H9 (cell line): Measurements from ENCODE around the gene THTPA. TPM values are rescaled to one million over a fixed set of nuclear protein-coding genes. Genes with fewer than 3 reads are reported as not detected.
A peak's percentile ranks its signal among the peaks of the same experiment; 100 is the strongest.

Experiments used
- DNase-seq: peaks from one replicate; pipeline ENCODE4 v3.0.0-alpha.2; 2017
- H2AFZ ChIP-seq: one replicate; pipeline ENCODE4 v1.6.1; 2013; ENCODE audit warnings: mild to moderate bottlenecking, low read length, control low read depth, moderate library complexity
- H2AK5ac ChIP-seq: 2 replicates; pipeline ENCODE4 v1.6.1; 2013; ENCODE audit warnings: low read length, control low read depth, mixed read lengths; ENCODE audit not compliant: insufficient read length
- H2BK120ac ChIP-seq: one replicate; pipeline ENCODE4 v1.6.1; 2013; ENCODE audit warnings: low read depth, mild to moderate bottlenecking, low read length, control low read depth, inconsistent platforms; ENCODE audit not compliant: poor library complexity, severe bottlenecking
- H2BK12ac ChIP-seq: 2 replicates; pipeline ENCODE4 v1.6.1; 2013; ENCODE audit warnings: low read length, control low read depth, mixed read lengths, low read depth; ENCODE audit not compliant: insufficient read length
- H2BK15ac ChIP-seq: 2 replicates; pipeline ENCODE4 v1.6.1; 2013; ENCODE audit warnings: low read depth, low read length, control low read depth
- H2BK20ac ChIP-seq: one replicate; pipeline ENCODE4 v1.6.1; 2013; ENCODE audit warnings: low read depth, mild to moderate bottlenecking, low read length, control low read depth, inconsistent platforms; ENCODE audit not compliant: poor library complexity, severe bottlenecking
- H2BK5ac ChIP-seq: 2 replicates; pipeline ENCODE4 v1.6.1; 2013; ENCODE audit warnings: low read length, control low read depth, mixed read lengths; ENCODE audit not compliant: insufficient read length
- H3K14ac ChIP-seq: 2 replicates; pipeline ENCODE4 v1.6.1; 2013; ENCODE audit warnings: low read length, control low read depth; ENCODE audit not compliant: insufficient read depth
- H3K18ac ChIP-seq: 2 replicates; pipeline ENCODE4 v1.6.1; 2013; ENCODE audit warnings: low read depth, mild to moderate bottlenecking, mixed read lengths, low read length, control low read depth; ENCODE audit not compliant: insufficient read length
- H3K23ac ChIP-seq: 2 replicates; pipeline ENCODE4 v1.6.1; 2013; ENCODE audit warnings: low read length, control low read depth, mixed read lengths, low read depth; ENCODE audit not compliant: insufficient read length
- H3K23me2 ChIP-seq: 2 replicates; pipeline ENCODE4 v1.6.1; 2013; ENCODE audit warnings: low read depth, mild to moderate bottlenecking, mixed read lengths, low read length, control low read depth; ENCODE audit not compliant: insufficient read length, poor library complexity, severe bottlenecking
- H3K27ac ChIP-seq: 2 replicates; pipeline ENCODE4 v1.5.1; 2013; ENCODE audit warnings: low read length, control low read depth, mixed read lengths, low read depth; ENCODE audit not compliant: insufficient read length
- H3K27me3 ChIP-seq: 2 replicates; pipeline ENCODE4 v1.6.1; 2013; ENCODE audit warnings: low read length, control low read depth, inconsistent platforms; ENCODE audit not compliant: insufficient read depth
- H3K4ac ChIP-seq: 2 replicates; pipeline ENCODE4 v1.6.1; 2013; ENCODE audit warnings: low read depth, mild to moderate bottlenecking, control low read depth, inconsistent platforms, low read length, moderate library complexity
- H3K4me1 ChIP-seq: 2 replicates; pipeline ENCODE4 v1.6.1; 2013; ENCODE audit warnings: low read length, control low read depth, inconsistent platforms; ENCODE audit not compliant: insufficient read depth
- H3K4me2 ChIP-seq: 2 replicates; pipeline ENCODE4 v1.6.1; 2013; ENCODE audit warnings: low read length, control low read depth, mixed read lengths; ENCODE audit not compliant: insufficient read length, insufficient read depth
- H3K56ac ChIP-seq: 2 replicates; pipeline ENCODE4 v1.6.1; 2013; ENCODE audit warnings: low read depth, mild to moderate bottlenecking, mixed read lengths, low read length, control low read depth; ENCODE audit not compliant: insufficient read length
- H3K79me1 ChIP-seq: 2 replicates; pipeline ENCODE4 v1.6.1; 2013; ENCODE audit warnings: low read depth, mild to moderate bottlenecking, moderate library complexity, low read length, control low read depth, inconsistent platforms; ENCODE audit not compliant: insufficient read depth, poor library complexity, severe bottlenecking
- H3K79me2 ChIP-seq: 2 replicates; pipeline ENCODE4 v1.6.1; 2013; ENCODE audit warnings: low read length, control low read depth, inconsistent platforms; ENCODE audit not compliant: insufficient read depth
- H3K9ac ChIP-seq: 2 replicates; pipeline ENCODE4 v1.6.1; 2013; ENCODE audit warnings: low read length, control low read depth, mixed read lengths; ENCODE audit not compliant: insufficient read length; ENCODE audit errors: extremely low read depth
- H3K9me3 ChIP-seq: one replicate; pipeline ENCODE4 v1.6.1; 2013; ENCODE audit warnings: low read depth, low read length, inconsistent platforms; ENCODE audit not compliant: control insufficient read depth
- H3T11ph ChIP-seq: one replicate; pipeline ENCODE4 v1.6.1; 2013; ENCODE audit warnings: mild to moderate bottlenecking, low read length, control low read depth, inconsistent platforms
- H4K20me1 ChIP-seq: one replicate; pipeline ENCODE4 v1.6.1; 2013; ENCODE audit not compliant: control insufficient read depth, insufficient read length, insufficient read depth
- H4K5ac ChIP-seq: 2 replicates; pipeline ENCODE4 v1.6.1; 2013; ENCODE audit warnings: low read depth, mild to moderate bottlenecking, mixed read lengths, low read length, control low read depth; ENCODE audit not compliant: insufficient read length
- H4K8ac ChIP-seq: replicated peaks from 2 replicates; pipeline ENCODE4 v1.6.1; 2013; ENCODE audit warnings: low read length, control low read depth, mixed read lengths, low read depth; ENCODE audit not compliant: insufficient read length
- H4K91ac ChIP-seq: 2 replicates; pipeline ENCODE4 v1.6.1; 2013; ENCODE audit warnings: low read depth, mild to moderate bottlenecking, moderate library complexity, mixed read lengths, low read length, control low read depth; ENCODE audit not compliant: insufficient read length
- H3K27ac Mint-ChIP-seq, 3 experiments: 2 replicates in 2 of 3; 3 replicates in 1 of 3; pipeline ENCODE4 v1.8.0; 2020 to 2021; ENCODE audit warnings: mixed read lengths in 3 of 3, mild to moderate bottlenecking in 1 of 3, moderate library complexity in 1 of 3
- H3K27me3 Mint-ChIP-seq: 2 replicates; pipeline ENCODE4 v1.8.0; 2021; ENCODE audit warnings: low read depth, mild to moderate bottlenecking, moderate library complexity, mixed read lengths
- H3K36me3 Mint-ChIP-seq, 3 experiments: 2 replicates in 2 of 3; 3 replicates in 1 of 3; pipeline ENCODE4 v1.8.0; 2020 to 2021; ENCODE audit warnings: low read depth in 3 of 3, mixed read lengths in 3 of 3; ENCODE audit not compliant: insufficient read depth in 1 of 3
- H3K4me1 Mint-ChIP-seq, 2 experiments: 2 replicates each; pipeline ENCODE4 v1.8.0; 2020; ENCODE audit warnings: mixed read lengths in 2 of 2
- H3K4me3 Mint-ChIP-seq, 2 experiments: 2 replicates in 1 of 2; 3 replicates in 1 of 2; pipeline ENCODE4 v1.8.0; 2020 to 2021; ENCODE audit warnings: mild to moderate bottlenecking in 2 of 2, mixed read lengths in 2 of 2, moderate library complexity in 1 of 2
- H3K9me3 Mint-ChIP-seq, 2 experiments: 2 replicates in 1 of 2; 3 replicates in 1 of 2; pipeline ENCODE4 v1.8.0; 2020; ENCODE audit warnings: mild to moderate bottlenecking in 2 of 2, mixed read lengths in 2 of 2, moderate library complexity in 1 of 2
- CTCF ChIP-seq: fragments of 200-600 bp; sonication (generic); conservative IDR thresholded peaks from 3 replicates; pipeline ENCODE4 v1.8.0; 2021; ENCODE audit warnings: antibody characterized with exemption, mild to moderate bottlenecking
- WGBS: extraction: QIAGEN DNeasy Blood & Tissue Kit; methylation state at CpG from one replicate; pipeline ENCODE4 v1.1.7; 2013; ENCODE audit warnings: missing lambda C conversion rate, low lambda C conversion rate, mixed read lengths; ENCODE audit not compliant: insufficient read length; ENCODE audit errors: extremely low coverage; 5-methylcytosine and 5-hydroxymethylcytosine counted together
- total RNA-seq: library from RNA; stranded (reverse); gene quantifications from 2 replicates; pipeline ENCODE4 v1.2.1, GENCODE V29; 2021

THTPA gene
- total RNA-seq, 1 experiment from 2014 or later: 15.6 TPM

GRCh38 chr14:23538785-23539184, 17.3 kb upstream of the THTPA start:
- Histone ChIP-seq H2BK15ac (no peak overlapping the region), H2BK120ac (no peak overlapping the region), H3K18ac (peak overlapping the region; percentile 58), H3K79me2 (no peaks in the 10 kb centered on the region; the same call in 1 of the 2 replicates), H3K79me1 (no peaks in the 10 kb centered on the region), H4K20me1 (no peaks in the 10 kb centered on the region), H3K9me3 (no peaks in the 10 kb centered on the region), H3K23me2 (peaks cover 19% of the 10 kb centered on the region), H3T11ph (peak overlapping the region; percentile 21), H3K4ac (peak overlapping the region; percentile 70), H3K9ac (peak overlapping the region; percentile 50), H3K23ac (no peak overlapping the region), H2BK5ac (peak overlapping the region; percentile 60), H3K4me2 (peak overlapping the region; percentile 89), H2BK20ac (peak overlapping the region; percentile 75), H2AK5ac (peak overlapping the region; percentile 43), H4K5ac (peak overlapping the region; percentile 48), H3K27ac (peak overlapping the region; percentile 96), H2AFZ (no peak overlapping the region), H3K4me1 (peaks cover 21% of the 10 kb centered on the region; the same call in 1 of the 2 replicates), H4K8ac (no peak overlapping the region), H2BK12ac (peak overlapping the region; percentile 74), H4K91ac (peak overlapping the region; percentile 10), H3K56ac (peak overlapping the region; percentile 57), H3K27me3 (no peaks in the 10 kb centered on the region), H3K14ac (peak overlapping the region; percentile 83; the same call in 1 of the 2 replicates)
- TF ChIP-seq CTCF: no peak
- Mint-ChIP-seq H3K27ac (peak overlapping the region; percentile 98 to 99 (median 99)), H3K27me3 (no peaks in the 10 kb centered on the region), H3K9me3 (no peaks in the 10 kb centered on the region; a peak in 1 of 5 replicates), H3K4me1 (peaks cover 57 to 59% of the 10 kb centered on the region in 2 experiments), H3K36me3 (peaks cover 22 to 40% (median 31%) of the 10 kb centered on the region in 3 experiments; a peak in 6 of 7 replicates), H3K4me3 (peak overlapping the region; percentile 80 to 89)
- DNase-seq: peak; percentile 68
- WGBS: no CpG with 5 or more reads among the region's 7 CpGs
